Measurements from ENCODE around the gene TMPRSS6. TPM values are rescaled to one million over a fixed set of nuclear protein-coding genes. Genes with fewer than 3 reads are reported as not detected.

Gene TMPRSS6
- total RNA-seq, 1 donor from 2014 or later = 107 TPM

- ATAC-seq (no peak), DNase-seq (ENCODE audit: low spot score) (no peak)
Observed at GRCh38 chr22:37141476-37141875, 32.0 kb upstream of the TMPRSS6 start.

- no peak for ATAC-seq
- DNase-seq (ENCODE audit: low spot score) = no peak
Observed at GRCh38 chr22:37140686-37141323, 31.3 kb upstream of the TMPRSS6 start.

- ATAC-seq (no peak), DNase-seq (ENCODE audit: low spot score) (no peak)
Observed at GRCh38 chr22:37139762-37140161, 30.2 kb upstream of the TMPRSS6 start.

- ATAC-seq (no peak), DNase-seq (ENCODE audit: low spot score) (no peak)
Observed at GRCh38 chr22:37138849-37139561, 29.5 kb upstream of the TMPRSS6 start.

GRCh38 chr22:37137903-37138665 lies 28.6 kb upstream of the TMPRSS6 start:
- DNase-seq (ENCODE audit: low spot score) = no peak
- no peak for ATAC-seq

- no peak for DNase-seq (ENCODE audit: low spot score)
- no peak for ATAC-seq
Observed at GRCh38 chr22:37137131-37137530, 27.6 kb upstream of the TMPRSS6 start.

- DNase-seq (ENCODE audit: low spot score) = no peak
- no peak for ATAC-seq
Observed at GRCh38 chr22:37135023-37135422, 25.5 kb upstream of the TMPRSS6 start.

GRCh38 chr22:37133304-37134018 lies 23.9 kb upstream of the TMPRSS6 start:
- DNase-seq (ENCODE audit: low spot score) = no peak
- no peak for ATAC-seq

- ATAC-seq = no peak
- no peak for DNase-seq (ENCODE audit: low spot score)
Observed at GRCh38 chr22:37132773-37133172, 23.3 kb upstream of the TMPRSS6 start.

- no peak for ATAC-seq
- no peak for DNase-seq (ENCODE audit: low spot score)
Observed at GRCh38 chr22:37129866-37130441, 20.4 kb upstream of the TMPRSS6 start.

- DNase-seq (ENCODE audit: low spot score) = peak; percentile 60
- peak; percentile 59 for ATAC-seq
Observed at GRCh38 chr22:37128555-37129281, 19.2 kb upstream of the TMPRSS6 start.

- ATAC-seq (peak; percentile 51), DNase-seq (ENCODE audit: low spot score) (peak; percentile 56)
Observed at GRCh38 chr22:37127350-37127878, 17.9 kb upstream of the TMPRSS6 start.

GRCh38 chr22:37126882-37127281 lies 17.4 kb upstream of the TMPRSS6 start:
- peak; percentile 69 for ATAC-seq
- DNase-seq (ENCODE audit: low spot score) = no peak

GRCh38 chr22:37126383-37126782 lies 16.9 kb upstream of the TMPRSS6 start:
- DNase-seq (ENCODE audit: low spot score) (peak; percentile 96), ATAC-seq (peak; percentile 90)

- DNase-seq (ENCODE audit: low spot score) (no peak), ATAC-seq (peak; percentile 9)
Observed at GRCh38 chr22:37123649-37124048, 14.1 kb upstream of the TMPRSS6 start.

GRCh38 chr22:37122598-37123180 lies 13.2 kb upstream of the TMPRSS6 start:
- no peak for ATAC-seq

GRCh38 chr22:37121887-37122591 lies 12.5 kb upstream of the TMPRSS6 start:
- DNase-seq (ENCODE audit: low spot score) = no peak

More at GRCh38 chr22:37122598-37123180, 13.2 kb upstream of the TMPRSS6 start:
- no peak for DNase-seq (ENCODE audit: low spot score)

GRCh38 chr22:37120569-37121340 lies 11.2 kb upstream of the TMPRSS6 start:
- DNase-seq (ENCODE audit: low spot score) = no peak
- ATAC-seq = no peak

More at GRCh38 chr22:37121887-37122591, 12.5 kb upstream of the TMPRSS6 start:
- ATAC-seq = no peak

Data from left lobe of liver (tissue), 2 donors.